Measurements from ENCODE around the gene ITGA4.
A peak's percentile ranks its signal among the peaks of the same experiment; 100 is the strongest.

Gene ITGA4

DNA sequence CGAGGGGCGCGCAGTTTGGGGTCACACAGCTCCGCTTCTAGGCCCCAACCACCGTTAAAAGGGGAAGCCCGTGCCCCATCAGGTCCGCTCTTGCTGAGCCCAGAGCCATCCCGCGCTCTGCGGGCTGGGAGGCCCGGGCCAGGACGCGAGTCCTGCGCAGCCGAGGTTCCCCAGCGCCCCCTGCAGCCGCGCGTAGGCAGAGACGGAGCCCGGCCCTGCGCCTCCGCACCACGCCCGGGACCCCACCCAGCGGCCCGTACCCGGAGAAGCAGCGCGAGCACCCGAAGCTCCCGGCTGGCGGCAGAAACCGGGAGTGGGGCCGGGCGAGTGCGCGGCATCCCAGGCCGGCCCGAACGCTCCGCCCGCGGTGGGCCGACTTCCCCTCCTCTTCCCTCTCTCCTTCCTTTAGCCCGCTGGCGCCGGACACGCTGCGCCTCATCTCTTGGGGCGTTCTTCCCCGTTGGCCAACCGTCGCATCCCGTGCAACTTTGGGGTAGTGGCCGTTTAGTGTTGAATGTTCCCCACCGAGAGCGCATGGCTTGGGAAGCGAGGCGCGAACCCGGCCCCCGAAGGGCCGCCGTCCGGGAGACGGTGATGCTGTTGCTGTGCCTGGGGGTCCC, at the start of gene ITGA4:
Gene ITGA4 (plus strand): TSS at position 266 of the 620 bp plus-strand sequence. CDS start 269 bp downstream, at position 535.
- TF ChIP-seq, protein P1, sequence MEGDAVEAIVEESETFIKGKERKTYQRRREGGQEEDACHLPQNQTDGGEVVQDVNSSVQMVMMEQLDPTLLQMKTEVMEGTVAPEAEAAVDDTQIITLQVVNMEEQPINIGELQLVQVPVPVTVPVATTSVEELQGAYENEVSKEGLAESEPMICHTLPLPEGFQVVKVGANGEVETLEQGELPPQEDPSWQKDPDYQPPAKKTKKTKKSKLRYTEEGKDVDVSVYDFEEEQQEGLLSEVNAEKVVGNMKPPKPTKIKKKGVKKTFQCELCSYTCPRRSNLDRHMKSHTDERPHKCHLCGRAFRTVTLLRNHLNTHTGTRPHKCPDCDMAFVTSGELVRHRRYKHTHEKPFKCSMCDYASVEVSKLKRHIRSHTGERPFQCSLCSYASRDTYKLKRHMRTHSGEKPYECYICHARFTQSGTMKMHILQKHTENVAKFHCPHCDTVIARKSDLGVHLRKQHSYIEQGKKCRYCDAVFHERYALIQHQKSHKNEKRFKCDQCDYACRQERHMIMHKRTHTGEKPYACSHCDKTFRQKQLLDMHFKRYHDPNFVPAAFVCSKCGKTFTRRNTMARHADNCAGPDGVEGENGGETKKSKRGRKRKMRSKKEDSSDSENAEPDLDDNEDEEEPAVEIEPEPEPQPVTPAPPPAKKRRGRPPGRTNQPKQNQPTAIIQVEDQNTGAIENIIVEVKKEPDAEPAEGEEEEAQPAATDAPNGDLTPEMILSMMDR (IDR thresholded peaks at IDR 0.05), result peak; percentile 21
- Histone ChIP-seq H3K36me3 (ENCODE audit: control insufficient read depth, insufficient read depth, low read length) (no peaks in the 10 kb centered on the region), H3K4me1 (no peaks in the 10 kb centered on the region), H3K4me3 (ENCODE audit: low read depth, low read length) (peak within 1 kb of the TSS; percentile 40), H3K27me3 (ENCODE audit: control insufficient read depth, insufficient read depth, low read length) (no peaks in the 10 kb centered on the region), H2AFZ (peak within 1 kb of the TSS; percentile 71), H3K79me2 (no peaks in the 10 kb centered on the region), H3K9ac (no peak within 1 kb of the TSS), H3K9me3 (ENCODE audit: control insufficient read depth, low read length) (no peaks in the 10 kb centered on the region), H3K4me2 (ENCODE audit: low read length) (peak within 1 kb of the TSS; percentile 76), H3K27ac (no peak within 1 kb of the TSS)

DNA sequence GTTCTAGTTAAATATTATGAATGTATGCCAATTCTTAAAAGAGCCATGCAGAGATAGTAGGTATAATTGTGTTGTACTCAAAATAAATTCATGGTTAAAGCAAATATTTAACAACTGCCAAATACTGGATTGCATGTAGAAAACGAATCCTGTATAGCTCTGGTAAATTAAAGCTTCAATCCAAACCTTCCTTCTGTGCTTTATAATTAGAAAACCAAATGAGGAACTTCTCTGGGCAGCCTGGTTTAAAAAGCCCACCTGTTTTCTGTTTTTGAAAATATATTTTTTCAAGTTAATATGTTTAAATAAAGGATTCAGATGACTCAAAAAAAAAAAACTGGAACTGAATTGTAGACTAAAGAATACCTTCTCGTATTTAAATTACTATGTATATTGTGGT, 48.3 kb upstream of the ITGA4 start:
- TF ChIP-seq, protein P1 (IDR thresholded peaks at IDR 0.05), result no peak
- Histone ChIP-seq H3K4me2 (ENCODE audit: low read length) (no peak overlapping the region), H3K9ac (no peak overlapping the region), H2AFZ (no peak overlapping the region), H3K36me3 (ENCODE audit: control insufficient read depth, insufficient read depth, low read length) (no peaks in the 10 kb centered on the region), H3K27ac (no peak overlapping the region), H3K27me3 (ENCODE audit: control insufficient read depth, insufficient read depth, low read length) (no peaks in the 10 kb centered on the region), H3K4me3 (ENCODE audit: low read depth, low read length) (no peak overlapping the region), H3K79me2 (no peaks in the 10 kb centered on the region), H3K4me1 (no peaks in the 10 kb centered on the region), H3K9me3 (ENCODE audit: control insufficient read depth, low read length) (no peaks in the 10 kb centered on the region)

DNA sequence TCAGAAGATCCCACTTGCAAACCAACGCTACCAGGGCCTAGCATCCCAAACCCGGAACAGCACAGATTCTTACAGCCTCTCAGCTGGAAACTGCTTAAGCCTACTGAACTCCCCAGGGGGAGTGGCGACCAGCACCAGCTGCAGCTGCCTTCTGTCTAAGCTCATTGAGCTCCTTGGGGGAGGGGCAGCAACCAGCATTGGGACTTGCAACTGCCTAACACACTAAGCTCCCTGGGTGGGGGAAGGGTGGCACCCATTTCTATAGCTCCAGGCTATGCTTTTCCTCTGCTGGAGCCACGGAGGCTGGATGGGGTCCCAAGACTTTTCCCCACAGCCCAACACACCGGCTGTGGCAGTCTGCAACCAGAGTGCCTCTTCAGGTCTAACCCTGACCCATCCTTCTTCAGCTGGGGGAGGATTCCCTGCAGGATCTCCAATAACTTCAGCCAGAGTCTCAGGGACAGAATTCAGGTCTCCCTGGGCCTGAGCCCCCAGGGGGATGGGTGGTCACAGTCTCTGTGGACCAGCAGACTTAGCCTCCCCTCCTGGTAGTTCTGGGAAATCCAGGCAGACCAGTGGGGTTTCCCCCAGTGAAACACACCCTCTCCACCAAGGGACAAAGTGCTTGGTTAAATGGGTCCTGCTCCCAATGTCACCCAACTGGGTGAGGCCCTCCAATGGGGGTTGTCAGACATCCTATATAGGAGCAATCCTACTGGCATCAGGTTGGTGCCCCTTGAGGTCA, 45.9 kb upstream of the ITGA4 start:
- Histone ChIP-seq H3K27me3 (ENCODE audit: control insufficient read depth, insufficient read depth, low read length) (no peaks in the 10 kb centered on the region), H3K9ac (no peak overlapping the region), H3K4me1 (no peaks in the 10 kb centered on the region), H2AFZ (no peak overlapping the region), H3K27ac (no peak overlapping the region), H3K4me3 (ENCODE audit: low read depth, low read length) (no peak overlapping the region), H3K36me3 (ENCODE audit: control insufficient read depth, insufficient read depth, low read length) (no peaks in the 10 kb centered on the region), H3K9me3 (ENCODE audit: control insufficient read depth, low read length) (no peaks in the 10 kb centered on the region), H3K79me2 (no peaks in the 10 kb centered on the region), H3K4me2 (ENCODE audit: low read length) (no peak overlapping the region)
- TF ChIP-seq, protein P1 (IDR thresholded peaks at IDR 0.05), result no peak

DNA sequence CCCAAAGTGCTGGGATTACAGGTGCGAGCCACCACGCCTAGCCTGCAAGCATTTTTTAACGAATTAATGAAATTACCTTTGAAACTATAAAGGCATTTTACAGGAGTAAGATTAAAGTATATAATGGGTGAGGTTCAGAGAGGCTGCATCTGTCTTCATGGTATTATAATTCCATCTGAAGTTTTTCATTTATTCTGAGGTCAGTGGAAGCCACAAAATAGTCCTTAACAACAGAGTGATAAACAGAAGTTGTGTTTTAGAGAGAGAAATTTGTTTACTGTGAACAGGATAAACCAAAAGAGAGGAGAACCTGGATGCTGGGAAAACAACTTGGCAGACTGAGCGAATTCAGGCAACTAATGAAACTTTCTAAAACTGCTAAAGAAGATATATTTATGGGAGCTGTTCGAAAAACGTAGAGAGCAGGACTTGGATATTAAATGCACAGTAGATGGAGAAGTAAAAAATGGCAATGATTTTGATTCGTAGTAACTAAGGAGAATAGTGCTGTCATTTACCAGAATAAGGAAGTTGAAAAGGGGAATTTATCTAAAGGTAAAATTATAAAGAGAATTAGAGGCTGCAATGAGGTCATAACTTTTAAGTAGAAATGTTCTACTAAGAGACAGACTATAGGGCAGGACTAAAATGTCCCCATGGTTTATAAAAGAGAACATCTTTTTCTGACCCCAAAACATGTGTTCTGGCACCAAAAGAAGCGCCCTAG, 37.9 kb upstream of the ITGA4 start:
- no peak overlapping the region for H2AFZ ChIP-seq
- H3K36me3 ChIP-seq (ENCODE audit: control insufficient read depth, insufficient read depth, low read length), result no peaks in the 10 kb centered on the region
- H3K27me3 ChIP-seq (ENCODE audit: control insufficient read depth, insufficient read depth, low read length), result no peaks in the 10 kb centered on the region
- TF ChIP-seq, protein P1 (IDR thresholded peaks at IDR 0.05), result no peak
- no peak overlapping the region for H3K4me3 ChIP-seq (ENCODE audit: low read depth, low read length)
- H3K4me2 ChIP-seq (ENCODE audit: low read length), result no peak overlapping the region
- H3K9ac ChIP-seq, result no peak overlapping the region
- no peak overlapping the region for H3K27ac ChIP-seq
- H3K9me3 ChIP-seq (ENCODE audit: control insufficient read depth, low read length), result no peaks in the 10 kb centered on the region
- H3K79me2 ChIP-seq, result no peaks in the 10 kb centered on the region
- H3K4me1 ChIP-seq, result no peaks in the 10 kb centered on the region

All from parathyroid adenoma (tissue), 2 donors.